SK-MEL-5 (cell line): ENCODE data around the gene RFC2. TPM values are rescaled to one million over a fixed set of nuclear protein-coding genes. Genes with fewer than 3 reads are reported as not detected.
"Not testable (repeated sequence)": the region's sequence is repeated elsewhere in the genome, so short reads cannot be mapped to it uniquely, and the experiment has no call there.

Experiments
- DNase-seq: peaks from one replicate; pipeline ENCODE4 v3.0.0-alpha.2; 2016; ENCODE audit warnings: low read depth, low spot score
- in situ Hi-C: cut with HindIII; loops from 2 replicates; pipeline ENCODE4 v1.10.0; 2016; ENCODE audit warnings: low sequenced_read_pairs, high pct_unique_total_duplicates, low pct_unique_long_range_greater_than_20kb
- total RNA-seq: library from RNA; depleted of rRNA; stranded (reverse); fragments of >200 nt; shearing (Covaris generic); gene quantifications from 2 replicates; pipeline ENCODE4 v1.2.3, GENCODE V29; 2014

RFC2 gene
- total RNA-seq, 1 experiment from 2014 or later = 51.0 TPM

DNA sequence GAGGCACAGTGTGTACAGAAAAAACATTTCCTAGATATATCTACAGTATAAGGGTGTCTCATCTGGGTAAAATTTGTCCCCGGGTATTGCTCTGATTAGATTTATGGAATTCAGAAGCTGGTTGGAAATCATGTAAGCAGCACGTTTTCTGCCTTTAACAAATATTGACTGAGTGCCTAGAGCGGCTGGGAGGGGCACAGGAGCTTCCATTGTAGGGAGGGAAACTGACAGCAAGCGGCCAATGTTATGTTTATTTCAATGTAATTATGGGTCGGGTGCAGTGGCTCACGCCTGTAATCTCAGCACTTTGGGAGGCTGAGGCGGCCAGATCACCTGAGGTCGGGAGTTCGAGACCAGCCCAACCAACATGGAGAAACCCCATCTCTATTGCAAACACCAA, 4.4 kb upstream of the RFC2 start:
- DNase-seq = no peak

DNA sequence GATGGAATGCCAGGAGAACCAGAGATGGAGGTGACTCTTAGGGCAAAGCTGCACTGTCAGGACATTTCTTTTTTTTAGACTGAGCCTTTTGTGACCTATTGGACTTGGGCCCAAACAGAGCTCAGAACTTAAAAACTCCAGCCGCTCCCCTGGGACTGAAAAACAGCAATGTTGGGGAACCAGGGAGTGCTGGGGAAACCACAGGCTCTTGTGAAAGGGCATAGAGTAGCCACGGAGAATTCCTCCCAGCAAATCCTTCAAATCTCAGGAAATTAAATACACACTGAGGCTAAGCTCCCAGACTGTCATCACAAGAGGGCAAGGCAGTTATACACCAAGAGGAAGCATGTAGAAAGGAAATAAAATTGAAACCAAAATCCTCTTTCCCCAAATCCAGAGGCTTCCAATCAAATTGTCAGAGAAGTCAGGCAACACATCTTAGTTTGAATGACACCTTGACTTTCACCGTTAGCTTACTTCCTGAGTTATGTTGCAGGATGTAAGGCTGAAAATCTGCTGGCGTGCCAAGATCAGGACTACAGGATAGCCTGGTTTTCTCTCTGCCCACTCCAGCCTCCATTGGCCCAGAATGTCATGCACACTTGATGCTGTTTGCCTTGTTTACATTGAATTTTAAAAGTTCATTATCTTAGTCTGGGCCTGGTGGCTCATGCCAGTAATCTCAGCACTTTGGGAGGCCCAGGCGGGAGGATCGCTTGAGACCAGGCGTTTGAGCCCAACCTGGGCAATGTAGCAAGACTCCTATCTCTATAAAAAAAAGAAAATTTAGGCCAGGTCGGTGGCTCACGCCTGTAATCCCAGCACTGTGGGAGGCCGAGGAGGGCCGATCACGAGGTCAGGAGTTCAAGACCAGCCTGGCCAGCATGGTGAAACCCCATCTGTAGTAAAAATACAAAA, 2.6 kb upstream of the RFC2 start:
- in situ Hi-C loops = no loop called here
- no peak for DNase-seq

More for the DNA sequence above, 4.4 kb upstream of the RFC2 start:
- in situ Hi-C loops = no loop called here

DNA sequence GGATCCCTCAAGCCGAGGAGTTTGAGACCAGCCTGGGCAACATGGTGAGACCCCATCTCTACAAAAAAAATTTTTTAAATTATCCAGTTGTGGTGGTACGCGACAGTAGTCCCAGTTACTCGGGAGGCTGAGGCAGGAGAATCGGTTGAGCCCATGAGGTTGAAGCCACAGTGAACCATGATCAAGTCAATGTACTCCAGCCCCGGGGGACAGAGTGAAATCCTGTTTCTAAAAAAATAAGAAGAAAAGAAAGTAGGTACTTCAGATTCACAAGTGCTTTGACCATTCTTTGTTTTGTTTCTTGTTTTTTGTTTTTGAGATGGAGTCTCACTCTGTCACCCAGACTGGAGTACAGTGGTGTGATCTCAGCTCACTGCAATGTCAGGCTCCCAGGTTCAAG, 1.3 kb upstream of the RFC2 start:
- in situ Hi-C loops, DNase-seq: not testable (repeated sequence)

DNA sequence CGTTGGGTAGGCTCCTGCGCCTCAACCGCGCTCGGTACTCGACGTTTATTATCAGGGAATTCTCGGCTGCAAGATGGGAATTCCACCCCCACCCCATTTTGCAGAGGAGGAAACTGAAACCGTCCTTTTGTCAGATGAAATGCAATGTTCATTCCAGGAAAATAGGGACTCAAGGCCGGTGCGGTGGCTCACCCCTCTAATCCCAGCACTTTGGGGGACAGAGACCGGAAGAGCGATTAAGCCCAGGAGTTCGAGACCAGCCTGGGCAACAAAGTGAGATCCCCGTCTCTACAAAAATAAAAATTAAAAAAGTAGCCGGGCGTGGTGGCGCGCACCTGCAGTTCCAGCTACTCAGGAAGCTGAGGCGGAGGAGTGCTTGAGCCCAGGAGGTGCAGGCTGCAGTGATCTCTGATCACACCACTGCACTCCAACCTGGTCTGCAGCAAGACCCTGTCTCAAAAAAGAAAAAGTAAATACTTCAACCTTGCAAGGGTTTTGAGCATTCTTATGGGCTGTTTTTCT, 720 bp upstream of the RFC2 start:
- in situ Hi-C loops = no loop called here
- no peak for DNase-seq

DNA sequence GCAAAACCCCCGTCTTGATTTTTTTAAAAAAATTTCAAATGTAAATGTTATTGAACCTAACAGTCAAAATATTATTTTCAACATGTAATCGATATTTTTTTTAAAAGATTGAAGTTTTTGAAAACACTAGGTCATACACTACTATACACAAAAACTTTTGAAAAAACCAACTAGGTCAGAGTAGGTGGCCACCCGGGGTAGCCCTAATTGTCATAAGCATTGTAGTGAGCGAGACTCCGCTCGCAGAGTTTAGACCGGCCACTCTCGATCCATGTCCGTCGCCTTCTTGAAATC, 417 bp downstream of the RFC2 start:
- in situ Hi-C loops = no loop called here
- no peak for DNase-seq

DNA sequence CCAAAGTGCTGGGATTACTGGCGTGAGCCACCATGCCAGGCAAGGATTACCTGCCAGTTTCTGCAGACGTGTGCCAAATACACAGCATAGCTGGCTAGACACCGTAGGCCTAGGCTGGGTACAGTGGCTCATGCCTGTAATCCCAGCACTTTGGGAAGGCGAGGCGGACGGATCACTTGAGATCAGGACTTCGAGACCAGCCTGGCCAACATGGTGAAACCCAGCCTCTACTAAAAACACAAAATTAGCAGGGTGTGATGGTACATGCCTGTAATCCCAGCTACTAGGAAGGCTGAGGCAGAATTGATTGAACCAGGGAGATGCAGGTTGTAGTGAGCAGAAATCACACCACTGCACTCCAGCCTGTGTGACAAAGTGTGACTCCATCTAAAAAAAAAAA, 868 bp downstream of the RFC2 start:
- in situ Hi-C loops = no loop called here
- no peak for DNase-seq

DNA sequence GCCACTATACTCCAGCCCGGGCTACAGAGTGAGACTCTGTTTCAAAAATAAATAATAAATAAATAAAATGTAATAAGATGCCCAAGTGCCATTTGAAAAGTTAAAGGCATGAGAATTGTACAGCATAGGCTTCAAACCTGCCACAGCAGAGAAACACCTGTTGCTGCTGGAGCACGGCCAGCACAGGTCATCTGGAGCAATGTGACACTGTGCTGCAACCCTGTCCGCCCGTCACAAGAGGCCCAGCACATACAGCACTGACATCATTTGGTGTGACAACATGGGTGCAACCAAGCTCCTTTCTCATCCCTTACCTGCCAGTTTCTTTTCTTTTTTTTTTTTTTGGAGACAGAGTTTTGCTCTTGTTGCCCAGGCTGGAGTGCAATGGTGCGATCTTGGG, 1.3 kb downstream of the RFC2 start:
- DNase-seq = no peak
- in situ Hi-C loops = no loop called here

DNA sequence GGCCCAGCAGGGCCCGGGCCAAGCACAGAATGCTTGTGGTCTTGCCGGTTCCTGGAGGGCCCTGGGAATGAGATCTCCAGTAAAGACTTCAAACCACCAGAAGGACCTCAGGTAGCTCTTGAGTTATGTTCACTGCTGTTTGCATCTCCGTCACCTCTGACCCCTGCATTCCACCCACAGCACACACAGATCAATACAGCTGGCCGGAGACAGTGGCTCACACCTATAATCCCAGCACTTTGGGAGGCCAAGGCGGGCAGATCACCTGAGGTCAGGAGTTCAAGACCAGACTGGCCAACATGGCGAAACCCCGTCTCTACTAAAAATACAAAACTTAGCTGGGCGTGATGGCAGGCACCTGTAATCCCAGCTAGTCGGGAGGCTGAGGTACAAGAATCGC, 5.1 kb downstream of the RFC2 start:
- in situ Hi-C loops, DNase-seq: not testable (repeated sequence)

DNA sequence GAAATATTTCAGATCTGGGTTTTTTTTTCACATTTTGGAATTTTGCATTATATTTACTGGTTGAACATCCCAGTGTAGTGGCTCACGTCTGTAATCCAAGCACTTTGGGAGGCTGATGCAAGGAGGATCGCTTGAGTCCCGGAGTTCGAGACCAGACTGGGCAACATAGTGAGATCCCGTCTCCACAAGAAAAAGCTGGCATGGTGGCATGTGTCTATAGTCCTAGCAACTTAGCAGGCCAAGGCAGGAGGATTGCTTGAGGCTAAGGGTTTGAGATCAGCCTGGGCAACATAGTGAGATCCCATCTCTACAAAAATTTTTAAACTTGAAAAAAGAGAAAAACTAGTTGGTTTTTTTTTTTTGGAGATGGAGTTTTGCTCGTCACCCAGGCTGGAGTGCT, 6.0 kb downstream of the RFC2 start:
- DNase-seq = no peak
- in situ Hi-C loops = no loop called here

DNA sequence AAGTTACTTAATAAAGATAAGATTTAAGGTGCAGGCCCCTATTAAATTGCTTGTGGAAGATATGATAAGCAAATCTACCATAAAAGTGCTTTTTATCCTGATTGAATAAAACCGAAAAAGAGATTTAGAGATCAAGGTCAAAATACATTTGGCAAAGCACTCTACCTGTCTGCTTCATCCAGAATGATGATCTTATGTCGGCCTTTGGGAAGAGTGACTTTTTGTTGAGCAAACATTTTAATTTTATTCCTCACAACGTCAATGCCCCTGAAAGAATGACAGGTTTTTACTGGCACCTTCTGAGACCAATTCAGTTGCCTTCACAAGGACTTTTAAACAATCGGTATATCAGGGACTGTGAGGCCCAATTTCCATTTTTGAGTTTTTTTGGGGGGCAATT, 7.7 kb downstream of the RFC2 start:
- in situ Hi-C loops = no loop called here
- no peak for DNase-seq

DNA sequence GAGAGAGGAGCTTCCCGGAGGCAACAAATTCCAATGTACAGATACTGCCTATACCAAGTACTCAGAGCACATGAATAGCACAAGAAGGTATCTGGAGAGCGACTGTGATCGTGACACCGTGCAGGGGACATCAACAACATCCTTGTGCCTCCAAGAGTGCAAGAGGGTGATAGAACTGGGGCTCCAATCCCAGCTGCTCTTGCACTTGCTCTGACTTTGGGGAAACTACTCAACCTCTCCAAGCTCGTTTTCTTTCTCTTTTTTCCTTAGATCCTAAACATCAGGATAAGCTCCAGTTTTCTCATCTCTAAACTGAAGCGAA, 12.1 kb downstream of the RFC2 start:
- DNase-seq = no peak
- in situ Hi-C loops = no loop called here

DNA sequence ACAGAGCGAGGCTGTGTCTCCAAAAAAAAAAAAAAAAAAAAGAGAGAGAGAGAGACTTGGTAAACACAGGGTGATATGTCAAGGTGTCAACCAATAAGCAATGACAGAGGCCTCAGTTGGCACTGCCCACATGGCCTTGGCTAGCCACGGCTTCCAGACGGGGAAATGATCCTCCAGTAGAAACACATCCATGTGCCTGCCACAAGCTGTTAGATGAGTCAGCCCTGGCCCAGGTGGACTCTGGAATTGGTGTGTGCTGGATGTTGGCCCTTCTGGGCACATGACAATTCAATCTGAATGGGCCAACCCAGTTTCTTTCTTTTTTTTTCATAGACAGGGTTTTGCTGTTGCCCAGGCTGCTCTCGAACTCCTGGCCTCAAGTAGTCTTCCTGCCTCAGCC, 13.7 kb downstream of the RFC2 start:
- DNase-seq = no peak
- in situ Hi-C loops = no loop called here

DNA sequence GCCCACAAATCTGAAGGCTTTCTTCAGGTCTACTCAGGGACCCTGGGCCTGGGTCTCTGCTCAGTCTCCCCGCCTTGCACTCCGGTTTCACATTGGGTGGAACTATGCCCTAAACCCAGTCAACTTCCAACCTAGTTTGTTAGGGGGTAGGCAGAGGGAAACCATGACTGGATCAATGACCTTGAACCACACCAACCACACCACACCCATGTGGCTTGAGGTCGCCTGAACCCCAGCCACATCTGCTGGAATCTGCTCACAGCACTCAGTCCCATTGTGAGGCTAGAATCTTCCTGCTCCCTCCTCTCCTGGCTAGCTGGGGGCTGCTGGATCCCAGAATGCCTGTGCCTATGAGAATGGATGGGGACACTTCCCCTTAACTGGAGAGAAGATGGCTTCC, 17.9 kb downstream of the RFC2 start:
- DNase-seq = no peak
- in situ Hi-C loops = no loop called here

DNA sequence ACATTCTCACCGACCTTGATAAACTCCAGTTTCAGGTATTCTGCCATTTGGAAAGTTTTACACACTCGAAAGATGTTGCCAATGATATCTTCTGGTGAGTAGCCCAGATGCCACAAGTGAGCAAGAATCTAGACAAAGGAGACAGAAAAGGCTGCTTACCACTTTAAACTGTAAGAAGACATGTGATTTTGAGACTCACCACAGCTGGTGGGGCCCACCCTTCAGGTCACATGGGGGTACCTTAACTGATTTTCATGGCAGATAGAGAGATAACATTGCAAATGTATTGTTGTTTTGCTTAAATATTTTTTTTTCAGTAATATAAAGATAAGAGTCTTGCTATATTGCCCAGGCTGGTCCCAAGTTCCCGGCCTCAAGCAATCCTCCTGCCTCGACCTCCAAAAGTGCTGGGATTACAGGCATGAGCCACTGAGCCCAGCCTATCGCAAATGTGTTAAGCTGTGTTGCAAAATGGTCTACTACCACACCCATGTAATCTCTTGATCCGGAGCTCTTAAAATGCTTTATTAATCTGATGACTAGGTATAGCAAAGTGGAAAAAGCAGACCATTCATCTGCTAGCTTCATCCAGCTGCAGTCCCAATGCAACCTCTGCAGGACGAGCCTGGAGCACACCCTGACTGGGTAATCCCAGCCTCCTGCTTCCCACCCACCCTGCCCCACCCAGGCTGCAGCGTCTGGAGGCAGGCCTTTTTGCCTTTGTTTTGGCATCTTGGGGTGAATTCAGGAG, 18.5 kb downstream of the RFC2 start:
- in situ Hi-C loops = no loop called here
- DNase-seq = no peak

DNA sequence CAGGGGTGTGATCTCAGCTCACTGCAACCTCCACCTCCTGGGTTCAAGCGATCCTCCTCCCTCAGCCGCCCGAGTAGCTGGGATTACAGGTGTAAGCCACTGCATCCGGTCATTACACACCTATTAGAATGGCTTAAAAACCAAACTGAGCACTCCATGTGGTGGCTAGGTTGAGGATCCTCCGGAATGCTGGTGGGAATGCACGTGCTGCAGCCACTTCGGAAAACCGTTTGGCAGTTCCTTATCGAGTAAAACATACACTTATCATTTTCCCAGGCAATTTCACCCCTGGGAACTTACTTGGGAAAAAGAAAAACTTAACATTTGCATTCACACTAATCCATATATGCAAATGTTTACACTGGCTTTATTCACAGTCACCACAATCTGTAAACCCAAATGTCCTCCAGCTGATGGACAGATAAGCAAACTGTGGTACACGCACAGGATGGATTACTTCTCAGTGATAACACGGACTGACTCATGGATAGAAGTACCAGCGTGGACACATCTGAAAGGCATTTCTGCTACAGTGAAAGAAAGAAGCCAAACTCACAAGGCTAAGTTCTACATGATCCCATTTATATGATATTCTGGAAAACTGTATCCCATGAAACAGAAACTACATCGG, 20.4 kb downstream of the RFC2 start:
- in situ Hi-C loops = no loop called here
- DNase-seq = no peak

DNA sequence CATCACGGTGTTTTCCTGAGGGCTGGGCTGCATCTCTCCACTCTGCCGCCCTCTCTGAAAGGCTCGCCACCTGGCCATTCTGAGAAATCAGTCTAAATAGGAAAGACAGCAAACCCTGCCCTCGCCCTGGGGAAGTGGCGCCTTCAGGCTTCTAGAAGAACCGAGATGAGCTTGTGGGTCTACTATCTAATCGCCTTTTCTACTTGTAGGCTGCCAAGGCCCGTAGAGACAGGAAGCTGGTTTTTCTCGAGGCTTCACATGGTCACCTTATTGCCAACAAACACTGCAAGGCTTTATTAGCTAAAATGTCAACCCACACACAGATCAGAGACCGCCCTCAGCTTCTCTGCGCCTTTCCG, 23.0 kb downstream of the RFC2 start:
- in situ Hi-C loops = no loop called here
- no peak for DNase-seq

DNA sequence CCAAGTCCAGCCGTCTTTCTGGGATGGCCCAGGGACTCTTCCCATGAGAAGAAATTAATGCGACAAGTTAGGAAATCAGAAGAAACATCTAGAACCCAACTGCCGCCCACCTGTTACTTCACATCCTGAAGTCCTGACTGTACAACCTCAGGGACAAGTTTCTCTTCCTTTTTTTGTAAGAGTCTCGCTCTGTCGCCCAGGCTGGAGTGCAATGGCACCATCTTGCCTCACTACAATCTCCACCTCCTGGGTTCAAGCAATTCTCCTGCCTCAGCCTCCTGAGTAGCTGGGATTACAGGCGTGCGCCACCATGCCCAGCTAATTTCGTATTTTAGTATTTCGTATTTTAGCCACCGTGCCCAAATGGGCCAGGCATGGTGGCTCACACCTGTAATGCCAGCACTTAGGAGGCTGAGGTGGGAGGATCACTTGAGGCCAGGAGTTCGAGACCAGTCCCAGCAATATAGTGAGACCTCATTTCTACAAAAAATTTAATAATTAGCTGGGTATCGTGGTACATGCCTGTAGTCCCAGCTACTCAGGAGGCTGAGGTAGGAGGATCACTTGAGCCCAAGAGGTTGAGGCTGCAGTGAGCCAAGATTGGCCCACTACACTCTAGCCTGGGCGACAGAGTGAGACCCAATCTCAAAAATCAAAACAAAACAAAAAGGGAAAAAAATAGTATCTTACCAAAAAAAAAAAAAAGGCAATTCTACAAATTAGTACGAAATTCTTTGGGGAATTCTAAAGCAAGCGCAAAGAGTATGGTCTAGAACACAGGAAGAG, 23.6 kb downstream of the RFC2 start:
- in situ Hi-C loops = no loop called here
- DNase-seq = no peak
